Ascending aorta (tissue), 2 donors: Measurements from ENCODE around the gene TENT5C. TPM values are rescaled to one million over a fixed set of nuclear protein-coding genes. Genes with fewer than 3 reads are reported as not detected.

Experiments
- DNase-seq, 2 donors: peaks; one replicate each; pipeline ENCODE4 v3.0.0-alpha.2; 2019; ENCODE audit warnings: low spot score in 2 of 2
- H3K27ac ChIP-seq, 2 donors: fragments of 200-600 bp; sonication (generic); one replicate each; pipeline ENCODE4 v1.5.1; 2016 to 2017; ENCODE audit warnings: mild to moderate bottlenecking in 1 of 2
- H3K27me3 ChIP-seq: fragments of 200-600 bp; sonication (generic); one replicate; pipeline ENCODE4 v1.5.1; 2017
- H3K36me3 ChIP-seq, 2 donors: fragments of 200-600 bp; sonication (generic); one replicate each; pipeline ENCODE4 v1.5.1; 2016
- H3K4me1 ChIP-seq, 2 donors: fragments of 200-600 bp; sonication (generic); one replicate each; pipeline ENCODE4 v1.5.1; 2016 to 2017; ENCODE audit warnings: mild to moderate bottlenecking in 1 of 2
- H3K4me3 ChIP-seq, 2 donors: fragments of 200-600 bp; sonication (generic); one replicate each; pipeline ENCODE4 v1.5.1; 2016 to 2017; ENCODE audit warnings: mild to moderate bottlenecking in 1 of 2
- H3K9me3 ChIP-seq, 2 donors: fragments of 200-600 bp; sonication (generic); one replicate each; pipeline ENCODE4 v1.5.1; 2016
- CTCF ChIP-seq, 3 experiments: fragments of 200-600 bp in 2 of 3; fragments of 450-650 bp in 1 of 3; sonication (generic) in 2 of 3; IDR thresholded peaks; one replicate each; pipeline ENCODE4 v1.5.1; 2016 to 2019; ENCODE audit warnings: antibody characterized with exemption in 3 of 3, mild to moderate bottlenecking in 1 of 3, moderate library complexity in 1 of 3
- intact Hi-C: fragments of 100-400 bp; cut with DNase I; formaldehyde crosslinking; loops from one replicate; pipeline ENCODE4 v1.15.1; 2023
- total RNA-seq: library from RNA; depleted of rRNA; stranded (reverse); fragments of >200 nt; gene quantifications from one replicate; pipeline ENCODE4 v1.1.0, GENCODE V29; 2016

TENT5C gene
- total RNA-seq, 1 donor from 2014 or later: 0.32 TPM

GRCh38 chr1:117574161-117574835 lies 31.6 kb upstream of the TENT5C start:
- Histone ChIP-seq H3K4me3 (no peak overlapping the region), H3K27me3 (no peaks in the 10 kb centered on the region), H3K36me3 (no peaks in the 10 kb centered on the region), H3K27ac (no peak overlapping the region), H3K9me3 (no peaks in the 10 kb centered on the region), H3K4me1 (no peaks in the 10 kb centered on the region)
- peak in 1 of 2 donors; percentile 33 for DNase-seq
- intact Hi-C loops: no loop called here
- TF ChIP-seq CTCF (IDR thresholded peaks at IDR 0.05): no peak

GRCh38 chr1:117575586-117576225 lies 30.1 kb upstream of the TENT5C start:
- DNase-seq: peak in 1 of 2 donors; percentile 40
- H3K4me1 ChIP-seq: no peaks in the 10 kb centered on the region
- intact Hi-C loops: no loop called here
- no peak overlapping the region for H3K27ac ChIP-seq
- no peaks in the 10 kb centered on the region for H3K36me3 ChIP-seq
- H3K9me3 ChIP-seq: no peaks in the 10 kb centered on the region
- H3K4me3 ChIP-seq: no peak overlapping the region
- no peak for TF ChIP-seq CTCF (IDR thresholded peaks at IDR 0.05)
- H3K27me3 ChIP-seq: no peaks in the 10 kb centered on the region

- Histone ChIP-seq H3K4me1 (no peaks in the 10 kb centered on the region), H3K27ac (no peak overlapping the region), H3K36me3 (no peaks in the 10 kb centered on the region), H3K4me3 (no peak overlapping the region), H3K27me3 (no peaks in the 10 kb centered on the region), H3K9me3 (no peaks in the 10 kb centered on the region)
- intact Hi-C loops: no loop called here
- TF ChIP-seq CTCF (IDR thresholded peaks at IDR 0.05): no peak
- peak in 1 of 2 donors; percentile 53 for DNase-seq
Observed at GRCh38 chr1:117576236-117576635, 29.6 kb upstream of the TENT5C start.

GRCh38 chr1:117577191-117577885 lies 28.5 kb upstream of the TENT5C start:
- Histone ChIP-seq H3K4me1 (peaks cover 4 to 5% of the 10 kb centered on the region in 2 donors), H3K36me3 (no peaks in the 10 kb centered on the region), H3K27me3 (no peaks in the 10 kb centered on the region), H3K27ac (no peak overlapping the region), H3K9me3 (no peaks in the 10 kb centered on the region), H3K4me3 (no peak overlapping the region)
- intact Hi-C loops: no loop called here
- no peak for TF ChIP-seq CTCF (IDR thresholded peaks at IDR 0.05)
- DNase-seq: peak in 1 of 2 donors; percentile 22

GRCh38 chr1:117578466-117578865 lies 27.4 kb upstream of the TENT5C start:
- intact Hi-C loops: no loop called here
- Histone ChIP-seq H3K4me1 (peaks cover 8 to 10% of the 10 kb centered on the region in 2 donors), H3K4me3 (no peak overlapping the region), H3K27ac (no peak overlapping the region), H3K27me3 (no peaks in the 10 kb centered on the region), H3K36me3 (no peaks in the 10 kb centered on the region), H3K9me3 (no peaks in the 10 kb centered on the region)
- TF ChIP-seq CTCF (IDR thresholded peaks at IDR 0.05): no peak
- peak in 1 of 2 donors; percentile 13 for DNase-seq
